AG04450 (cell line): Measurements from ENCODE around the gene RNF213. TPM values are rescaled to one million over a fixed set of nuclear protein-coding genes. Genes with fewer than 3 reads are reported as not detected.
A peak's percentile ranks its signal among the peaks of the same experiment; 100 is the strongest.

Experiments used
- CTCF ChIA-PET: fragments of 300-600, 350-600 bp; formaldehyde crosslinking; extraction: SDS; loops from one replicate; lab custom pipeline; 2022; ENCODE audit warnings: antibody characterized with exemption, inconsistent platforms; lab: Charles Lee
- POLR2A ChIA-PET: fragments of 350-600 bp; formaldehyde crosslinking; extraction: SDS; loops from one replicate; lab custom pipeline; 2021; ENCODE audit warnings: antibody characterized with exemption, inconsistent platforms; lab: Yijun Ruan, JAX
- DNase-seq: peaks from one replicate; pipeline ENCODE4 v3.0.0-alpha.2; 2011; ENCODE audit warnings: low read depth, low spot score
- H3K27ac ChIP-seq: one replicate; pipeline ENCODE4 v1.5.1; 2012; ENCODE audit warnings: low read depth, low read length, control low read depth
- H3K27me3 ChIP-seq: one replicate; pipeline ENCODE4 v1.6.0; 2012; ENCODE audit warnings: low read length; ENCODE audit not compliant: control insufficient read depth, insufficient read depth
- H3K4me3 ChIP-seq: 2 replicates; pipeline ENCODE4 v1.5.1; 2011; ENCODE audit warnings: mild to moderate bottlenecking, low read depth, low read length, control low read depth
- H3K9me3 ChIP-seq: 2 replicates; pipeline ENCODE4 v1.5.1; 2012; ENCODE audit warnings: low read length; ENCODE audit not compliant: control insufficient read depth, insufficient read depth
- CTCF ChIP-seq: IDR thresholded peaks from 2 replicates; pipeline ENCODE4 v1.5.1; 2011; ENCODE audit warnings: low read depth, low read length, control low read depth, inconsistent platforms
- polyA minus RNA-seq: library from RNA; depleted of rRNA, polyadenylated mRNA; stranded (reverse); fragments of >200 nt; gene quantifications from 2 replicates; pipeline ENCODE4 v1.2.3, GENCODE V29; 2011; rRNA and poly(A)+ RNA removed
- polyA plus RNA-seq: library from polyadenylated mRNA; depleted of rRNA; stranded (reverse); fragments of >200 nt; gene quantifications from 2 replicates; pipeline ENCODE4 v1.2.3, GENCODE V29; 2011; rRNA removed

RNF213 gene
- polyA plus RNA-seq (46.8 and 51.5 TPM in 2 replicates), polyA minus RNA-seq (121 and 163 TPM in 2 replicates)

GRCh38 chr17:80260791-80261158, at the start of gene RNF213:
Gene RNF213 (plus strand): TSS chr17:80260852. CDS start chr17:80263682, 2,830 bp downstream.
- CTCF ChIA-PET = no interaction called here
- no peaks in the 10 kb centered on the region for H3K27me3 ChIP-seq
- H3K27ac ChIP-seq = peak within 1 kb of the TSS; percentile 68
- peak within 1 kb of the TSS; percentile 79 for H3K4me3 ChIP-seq
- POLR2A ChIA-PET = interaction anchor here (0.6 kb wide), 1 partner anchor 42 kb away, joined by 8 read pairs; no protein-coding TSS in a partner anchor
- no peak for DNase-seq
- TF ChIP-seq CTCF = no peak
- no peaks in the 10 kb centered on the region; the same call in 1 of the 2 replicates for H3K9me3 ChIP-seq

GRCh38 chr17:80212109-80212508, 48.5 kb upstream of the RNF213 start:
- ChIA-PET CTCF (no interaction called here), POLR2A (no interaction called here)
- Histone ChIP-seq H3K4me3 (no peak overlapping the region), H3K27me3 (no peaks in the 10 kb centered on the region), H3K9me3 (no peaks in the 10 kb centered on the region; the same call in 1 of the 2 replicates), H3K27ac (no peak overlapping the region)
- TF ChIP-seq CTCF = no peak
- no peak for DNase-seq

- POLR2A ChIA-PET = interaction anchor here (0.6 kb wide), 1 partner anchor 1203 kb away, joined by 3 read pairs; the partner anchor contains the start of gene CANT1
- DNase-seq = no peak
- no peaks in the 10 kb centered on the region; the same call in 1 of the 2 replicates for H3K9me3 ChIP-seq
- no peak overlapping the region for H3K27ac ChIP-seq
- no peaks in the 10 kb centered on the region for H3K27me3 ChIP-seq
- no peak overlapping the region for H3K4me3 ChIP-seq
- CTCF ChIA-PET = no interaction called here
- no peak for TF ChIP-seq CTCF
Observed at GRCh38 chr17:80212511-80212910, 48.1 kb upstream of the RNF213 start.

- Histone ChIP-seq H3K9me3 (no peaks in the 10 kb centered on the region; the same call in 1 of the 2 replicates), H3K27ac (no peak overlapping the region), H3K4me3 (no peak overlapping the region), H3K27me3 (no peaks in the 10 kb centered on the region)
- TF ChIP-seq CTCF = no peak
- ChIA-PET CTCF (no interaction called here), POLR2A (interaction anchor here (0.6 kb wide), 1 partner anchor 1204 kb away, joined by 3 read pairs; the partner anchor contains the start of gene CANT1)
- no peak for DNase-seq
Observed at GRCh38 chr17:80212962-80213642, 47.5 kb upstream of the RNF213 start.

GRCh38 chr17:80213643-80213975, 47.0 kb upstream of the RNF213 start:
- no peak for DNase-seq
- Histone ChIP-seq H3K27me3 (no peaks in the 10 kb centered on the region), H3K9me3 (no peaks in the 10 kb centered on the region; the same call in 1 of the 2 replicates), H3K27ac (no peak overlapping the region), H3K4me3 (no peak overlapping the region)
- ChIA-PET CTCF (no interaction called here), POLR2A (no interaction called here)
- TF ChIP-seq CTCF = no peak
